ENCODE results near the gene SUGCT.

The SUGCT gene

GRCh38 chr7:40327873-40328272 is 193.1 kb downstream of the SUGCT start:
- Mint-ChIP-seq H3K27ac (no peak overlapping the region), H3K9me3 (no peaks in the 10 kb centered on the region), H3K4me1 (ENCODE audit: low read depth) (no peaks in the 10 kb centered on the region), H3K4me3 (no peak overlapping the region), H3K27me3 (ENCODE audit: low read depth) (no peaks in the 10 kb centered on the region), H3K36me3 (ENCODE audit: low read depth) (no peaks in the 10 kb centered on the region)

DNA sequence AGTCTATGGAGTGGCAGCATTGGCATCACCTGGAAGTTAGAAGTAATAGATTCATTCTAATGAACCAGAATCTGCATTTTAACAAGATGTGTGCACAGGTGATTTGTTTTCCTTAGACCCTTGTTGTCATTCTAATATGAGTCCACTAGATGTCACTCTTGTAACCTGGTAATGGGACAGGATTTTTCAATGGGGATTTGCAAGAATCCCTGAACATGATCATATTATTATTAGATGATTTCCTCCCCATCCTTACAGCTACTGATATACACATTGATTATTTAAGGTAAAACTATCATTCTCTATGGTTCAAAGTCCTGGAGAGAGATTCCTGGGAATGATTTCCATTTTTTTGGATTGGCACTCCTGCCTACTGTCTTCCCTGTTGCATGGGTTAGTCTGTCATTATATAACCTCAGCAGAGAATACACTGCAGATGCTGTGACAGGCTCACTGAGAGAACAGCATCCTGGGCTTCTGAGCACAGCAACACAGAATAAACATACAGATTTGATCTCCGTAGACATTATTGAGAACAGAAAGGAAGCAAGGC is 194.9 kb downstream of the SUGCT start:
- H3K4me1 Mint-ChIP-seq (ENCODE audit: low read depth), result no peaks in the 10 kb centered on the region
- no peaks in the 10 kb centered on the region for H3K36me3 Mint-ChIP-seq (ENCODE audit: low read depth)

DNA sequence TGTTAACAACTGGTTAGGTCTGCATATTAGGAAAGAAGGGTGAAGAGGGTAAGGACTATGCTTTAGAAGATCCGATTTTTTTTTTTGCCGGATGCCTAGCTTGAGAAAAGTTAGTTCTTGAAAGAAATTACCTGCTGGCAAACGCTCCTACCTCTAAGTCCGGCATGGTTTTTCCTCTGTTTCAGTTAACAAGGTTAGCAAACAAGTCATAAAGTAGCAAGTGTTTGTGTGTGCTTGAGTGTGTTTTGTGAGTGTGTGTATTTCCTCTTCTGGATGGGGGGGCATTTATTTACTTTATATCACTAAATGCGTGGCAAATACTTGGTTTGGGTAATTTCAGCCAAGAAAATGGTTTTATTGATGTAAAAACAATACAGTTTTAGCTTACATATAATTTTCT is 195.6 kb downstream of the SUGCT start:
- Mint-ChIP-seq H3K36me3 (ENCODE audit: low read depth) (no peaks in the 10 kb centered on the region), H3K4me1 (ENCODE audit: low read depth) (no peaks in the 10 kb centered on the region), H3K27ac (no peak overlapping the region), H3K27me3 (ENCODE audit: low read depth) (no peaks in the 10 kb centered on the region), H3K9me3 (no peaks in the 10 kb centered on the region), H3K4me3 (no peak overlapping the region)

More for the DNA sequence above, 194.9 kb downstream of the SUGCT start:
- H3K9me3 Mint-ChIP-seq, result no peaks in the 10 kb centered on the region
- H3K27ac Mint-ChIP-seq, result no peak overlapping the region
- no peak overlapping the region for H3K4me3 Mint-ChIP-seq
- no peaks in the 10 kb centered on the region for H3K27me3 Mint-ChIP-seq (ENCODE audit: low read depth)

- no peaks in the 10 kb centered on the region for H3K27me3 Mint-ChIP-seq (ENCODE audit: low read depth)
- H3K36me3 Mint-ChIP-seq (ENCODE audit: low read depth), result no peaks in the 10 kb centered on the region
- H3K4me3 Mint-ChIP-seq, result no peak overlapping the region
- no peak overlapping the region for H3K27ac Mint-ChIP-seq
- no peaks in the 10 kb centered on the region for H3K4me1 Mint-ChIP-seq (ENCODE audit: low read depth)
- H3K9me3 Mint-ChIP-seq, result peaks cover 3% of the 10 kb centered on the region
These were observed 197.1 kb downstream of the SUGCT start for GRCh38 chr7:40331915-40332314.

- Mint-ChIP-seq H3K36me3 (ENCODE audit: low read depth) (no peaks in the 10 kb centered on the region), H3K4me3 (no peak overlapping the region), H3K27ac (no peak overlapping the region), H3K9me3 (peaks cover 5% of the 10 kb centered on the region), H3K27me3 (ENCODE audit: low read depth) (no peaks in the 10 kb centered on the region), H3K4me1 (ENCODE audit: low read depth) (no peaks in the 10 kb centered on the region)
These were observed 197.7 kb downstream of the SUGCT start for GRCh38 chr7:40332516-40332915.

GRCh38 chr7:40341836-40342235 is 207.0 kb downstream of the SUGCT start:
- no peak overlapping the region for H3K27ac Mint-ChIP-seq
- H3K27me3 Mint-ChIP-seq (ENCODE audit: low read depth), result no peaks in the 10 kb centered on the region
- H3K9me3 Mint-ChIP-seq, result peaks cover 10% of the 10 kb centered on the region
- H3K4me1 Mint-ChIP-seq (ENCODE audit: low read depth), result no peaks in the 10 kb centered on the region
- no peak overlapping the region for H3K4me3 Mint-ChIP-seq
- H3K36me3 Mint-ChIP-seq (ENCODE audit: low read depth), result no peaks in the 10 kb centered on the region

GRCh38 chr7:40346554-40346953 is 211.7 kb downstream of the SUGCT start:
- Mint-ChIP-seq H3K9me3 (no peaks in the 10 kb centered on the region), H3K27me3 (ENCODE audit: low read depth) (no peaks in the 10 kb centered on the region), H3K4me1 (ENCODE audit: low read depth) (no peaks in the 10 kb centered on the region), H3K27ac (no peak overlapping the region), H3K36me3 (ENCODE audit: low read depth) (no peaks in the 10 kb centered on the region), H3K4me3 (no peak overlapping the region)

DNA sequence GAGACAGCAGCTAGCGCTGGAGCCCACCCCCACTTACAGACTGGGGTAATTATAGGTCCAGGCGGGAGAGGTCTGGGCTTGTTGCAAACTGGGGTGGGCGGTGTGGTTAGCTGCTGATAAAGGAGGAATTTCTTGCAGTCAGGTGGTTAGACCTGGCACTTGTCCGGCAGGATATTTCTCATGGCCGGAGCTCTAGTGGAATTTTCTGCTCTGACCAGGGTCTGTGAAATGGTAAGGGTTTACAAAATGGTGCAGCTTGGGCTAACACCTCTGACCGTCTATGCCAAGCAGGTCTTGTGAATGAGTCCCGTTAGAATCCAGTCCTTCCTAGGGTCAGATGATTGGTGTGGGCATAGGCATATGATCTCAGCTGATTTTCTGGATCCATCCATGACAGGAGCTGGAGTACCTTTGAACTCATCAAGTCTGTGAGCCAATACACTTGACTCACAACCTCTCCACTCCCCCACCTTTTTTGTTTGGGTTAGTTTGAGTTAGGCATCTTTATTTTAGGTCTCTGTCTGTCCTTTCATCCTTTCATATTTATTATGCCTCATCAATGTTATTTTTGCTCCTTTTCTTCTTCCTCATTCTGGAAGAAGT is 213.4 kb downstream of the SUGCT start:
- Mint-ChIP-seq H3K27me3 (ENCODE audit: low read depth) (no peaks in the 10 kb centered on the region), H3K27ac (no peak overlapping the region), H3K9me3 (no peaks in the 10 kb centered on the region), H3K4me1 (ENCODE audit: low read depth) (no peaks in the 10 kb centered on the region), H3K4me3 (no peak overlapping the region), H3K36me3 (ENCODE audit: low read depth) (no peaks in the 10 kb centered on the region)

GRCh38 chr7:40350100-40350499 is 215.3 kb downstream of the SUGCT start:
- Mint-ChIP-seq H3K36me3 (ENCODE audit: low read depth) (no peaks in the 10 kb centered on the region), H3K9me3 (no peaks in the 10 kb centered on the region), H3K27ac (no peak overlapping the region), H3K27me3 (ENCODE audit: low read depth) (no peaks in the 10 kb centered on the region), H3K4me1 (ENCODE audit: low read depth) (no peaks in the 10 kb centered on the region), H3K4me3 (no peak overlapping the region)

DNA sequence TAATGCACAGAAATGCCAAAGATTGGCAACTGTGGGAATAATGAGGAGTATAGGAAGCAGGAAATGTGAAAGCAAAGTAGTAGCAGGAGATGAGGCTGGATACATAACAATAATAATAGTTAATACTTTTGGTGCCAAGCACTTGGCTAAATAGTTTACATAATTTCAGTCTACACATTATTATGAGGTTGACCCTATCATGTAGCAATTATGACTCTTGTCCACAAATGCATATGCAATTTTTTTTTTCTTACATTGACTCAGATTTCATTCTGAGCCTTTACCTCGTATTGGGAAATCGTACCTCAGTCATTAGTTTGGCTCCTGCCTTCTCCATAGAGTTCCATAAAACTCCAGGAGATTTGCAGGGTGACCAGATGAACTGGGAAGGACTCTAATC is 219.9 kb downstream of the SUGCT start:
- no peak overlapping the region for H3K4me3 Mint-ChIP-seq
- H3K9me3 Mint-ChIP-seq, result no peaks in the 10 kb centered on the region
- no peaks in the 10 kb centered on the region for H3K4me1 Mint-ChIP-seq (ENCODE audit: low read depth)
- no peaks in the 10 kb centered on the region for H3K36me3 Mint-ChIP-seq (ENCODE audit: low read depth)
- no peak overlapping the region for H3K27ac Mint-ChIP-seq
- H3K27me3 Mint-ChIP-seq (ENCODE audit: low read depth), result no peaks in the 10 kb centered on the region

GRCh38 chr7:40356312-40356711 is 221.5 kb downstream of the SUGCT start:
- Mint-ChIP-seq H3K4me3 (no peak overlapping the region), H3K36me3 (ENCODE audit: low read depth) (no peaks in the 10 kb centered on the region), H3K9me3 (no peaks in the 10 kb centered on the region), H3K27ac (no peak overlapping the region), H3K4me1 (ENCODE audit: low read depth) (no peaks in the 10 kb centered on the region), H3K27me3 (ENCODE audit: low read depth) (no peaks in the 10 kb centered on the region)

DNA sequence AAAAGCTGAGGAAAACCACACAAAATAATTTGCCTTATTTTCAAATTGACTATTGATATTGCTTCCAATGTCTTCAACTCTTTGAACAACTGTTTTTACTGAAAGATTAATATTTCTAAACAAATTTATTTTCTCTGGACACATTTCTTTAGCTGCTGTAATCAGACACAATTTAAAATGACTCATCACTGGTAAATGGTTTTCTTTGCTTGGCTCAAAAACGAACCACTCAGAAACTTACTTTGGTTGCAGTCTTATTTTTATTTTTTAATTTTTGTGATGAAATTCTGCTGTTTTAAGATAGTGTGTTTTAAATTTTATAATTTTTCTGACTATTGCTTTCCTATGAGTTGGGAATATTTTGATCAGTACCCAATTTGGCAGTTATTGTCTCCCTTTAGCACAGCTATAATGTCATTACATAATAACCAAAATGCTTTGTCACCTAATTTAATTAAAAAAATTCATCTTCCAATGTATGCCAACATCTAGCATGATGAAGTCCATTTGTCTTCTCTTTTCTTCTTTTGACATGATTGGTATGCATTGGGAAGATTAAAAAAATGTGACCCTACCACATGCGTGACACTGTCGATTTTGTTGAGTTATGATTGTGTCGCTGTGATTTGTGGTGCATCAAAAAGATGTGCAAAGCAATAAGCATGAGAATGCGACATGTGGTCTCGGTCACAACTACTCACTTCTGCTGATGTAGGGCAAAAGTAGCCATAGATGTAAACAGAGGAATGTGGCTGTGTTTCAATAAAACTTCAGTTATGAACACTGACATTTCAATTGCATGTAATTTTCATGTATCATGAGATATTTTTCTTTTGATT is 222.3 kb downstream of the SUGCT start:
- Mint-ChIP-seq H3K9me3 (no peaks in the 10 kb centered on the region), H3K27ac (no peak overlapping the region), H3K4me1 (ENCODE audit: low read depth) (no peaks in the 10 kb centered on the region), H3K36me3 (ENCODE audit: low read depth) (no peaks in the 10 kb centered on the region), H3K4me3 (no peak overlapping the region), H3K27me3 (ENCODE audit: low read depth) (no peaks in the 10 kb centered on the region)

DNA sequence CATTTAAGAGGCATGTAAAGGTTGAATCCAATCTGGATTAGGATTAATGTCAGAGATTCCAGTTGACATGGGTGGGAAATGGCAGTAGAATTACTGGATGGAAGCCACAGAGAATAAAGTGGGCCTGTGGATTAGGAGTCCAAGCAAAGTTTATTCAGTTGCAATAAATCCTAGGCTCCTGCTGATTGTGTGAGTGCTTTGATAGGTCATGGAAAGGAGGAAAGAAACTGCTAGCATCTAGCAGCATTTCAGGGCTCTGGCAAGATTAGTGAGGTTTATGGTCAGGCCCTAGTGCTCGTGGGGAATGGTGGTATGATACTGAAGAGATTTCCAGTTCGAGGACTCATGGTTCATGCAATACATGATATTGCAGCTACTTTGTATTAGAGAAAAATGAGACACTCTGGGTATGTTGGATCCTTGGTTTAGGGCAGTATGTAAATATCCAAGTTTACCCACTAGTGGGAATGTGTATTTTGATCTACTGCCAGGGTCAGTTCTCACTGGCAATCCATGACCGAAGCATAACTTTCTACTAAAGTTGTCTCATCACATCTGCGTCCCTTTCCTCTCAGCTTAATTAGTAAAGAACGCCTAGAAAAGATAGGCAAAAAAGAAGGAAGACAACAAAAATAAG is 235.0 kb downstream of the SUGCT start:
- Mint-ChIP-seq H3K36me3 (ENCODE audit: low read depth) (no peaks in the 10 kb centered on the region), H3K4me1 (ENCODE audit: low read depth) (no peaks in the 10 kb centered on the region)

GRCh38 chr7:40371806-40372440 is 237.1 kb downstream of the SUGCT start:
- H3K36me3 Mint-ChIP-seq (ENCODE audit: low read depth), result no peaks in the 10 kb centered on the region
- no peaks in the 10 kb centered on the region for H3K27me3 Mint-ChIP-seq (ENCODE audit: low read depth)
- H3K4me1 Mint-ChIP-seq (ENCODE audit: low read depth), result no peaks in the 10 kb centered on the region
- peaks cover 5% of the 10 kb centered on the region for H3K9me3 Mint-ChIP-seq
- no peak overlapping the region for H3K27ac Mint-ChIP-seq
- H3K4me3 Mint-ChIP-seq, result no peak overlapping the region

More for the DNA sequence above, 235.0 kb downstream of the SUGCT start:
- H3K27ac Mint-ChIP-seq, result no peak overlapping the region
- peaks cover 5% of the 10 kb centered on the region for H3K9me3 Mint-ChIP-seq
- no peak overlapping the region for H3K4me3 Mint-ChIP-seq
- no peaks in the 10 kb centered on the region for H3K27me3 Mint-ChIP-seq (ENCODE audit: low read depth)

Data from T-helper 1 cell treated with Interleukin-12 subunit alpha and Interleukin-12 subunit beta and Interleukin-4 antibody, amounts not matched to agents 30 μg/mL and 1 μg/mL, for 36 hours (primary cell).